ENCODE results near the gene TCL1B.

GRCh38 chr14:95659990-95660385 lies 26.2 kb upstream of the TCL1B start:
- TF ChIP-seq, protein P1, sequence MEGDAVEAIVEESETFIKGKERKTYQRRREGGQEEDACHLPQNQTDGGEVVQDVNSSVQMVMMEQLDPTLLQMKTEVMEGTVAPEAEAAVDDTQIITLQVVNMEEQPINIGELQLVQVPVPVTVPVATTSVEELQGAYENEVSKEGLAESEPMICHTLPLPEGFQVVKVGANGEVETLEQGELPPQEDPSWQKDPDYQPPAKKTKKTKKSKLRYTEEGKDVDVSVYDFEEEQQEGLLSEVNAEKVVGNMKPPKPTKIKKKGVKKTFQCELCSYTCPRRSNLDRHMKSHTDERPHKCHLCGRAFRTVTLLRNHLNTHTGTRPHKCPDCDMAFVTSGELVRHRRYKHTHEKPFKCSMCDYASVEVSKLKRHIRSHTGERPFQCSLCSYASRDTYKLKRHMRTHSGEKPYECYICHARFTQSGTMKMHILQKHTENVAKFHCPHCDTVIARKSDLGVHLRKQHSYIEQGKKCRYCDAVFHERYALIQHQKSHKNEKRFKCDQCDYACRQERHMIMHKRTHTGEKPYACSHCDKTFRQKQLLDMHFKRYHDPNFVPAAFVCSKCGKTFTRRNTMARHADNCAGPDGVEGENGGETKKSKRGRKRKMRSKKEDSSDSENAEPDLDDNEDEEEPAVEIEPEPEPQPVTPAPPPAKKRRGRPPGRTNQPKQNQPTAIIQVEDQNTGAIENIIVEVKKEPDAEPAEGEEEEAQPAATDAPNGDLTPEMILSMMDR (IDR thresholded peaks at IDR 0.05), result no peak
- TF ChIP-seq POLR2A (IDR thresholded peaks at IDR 0.05) (no peak), EP300 (IDR thresholded peaks at IDR 0.05) (no peak)
